ENCODE results near the gene C1RL.

Gene C1RL

DNA sequence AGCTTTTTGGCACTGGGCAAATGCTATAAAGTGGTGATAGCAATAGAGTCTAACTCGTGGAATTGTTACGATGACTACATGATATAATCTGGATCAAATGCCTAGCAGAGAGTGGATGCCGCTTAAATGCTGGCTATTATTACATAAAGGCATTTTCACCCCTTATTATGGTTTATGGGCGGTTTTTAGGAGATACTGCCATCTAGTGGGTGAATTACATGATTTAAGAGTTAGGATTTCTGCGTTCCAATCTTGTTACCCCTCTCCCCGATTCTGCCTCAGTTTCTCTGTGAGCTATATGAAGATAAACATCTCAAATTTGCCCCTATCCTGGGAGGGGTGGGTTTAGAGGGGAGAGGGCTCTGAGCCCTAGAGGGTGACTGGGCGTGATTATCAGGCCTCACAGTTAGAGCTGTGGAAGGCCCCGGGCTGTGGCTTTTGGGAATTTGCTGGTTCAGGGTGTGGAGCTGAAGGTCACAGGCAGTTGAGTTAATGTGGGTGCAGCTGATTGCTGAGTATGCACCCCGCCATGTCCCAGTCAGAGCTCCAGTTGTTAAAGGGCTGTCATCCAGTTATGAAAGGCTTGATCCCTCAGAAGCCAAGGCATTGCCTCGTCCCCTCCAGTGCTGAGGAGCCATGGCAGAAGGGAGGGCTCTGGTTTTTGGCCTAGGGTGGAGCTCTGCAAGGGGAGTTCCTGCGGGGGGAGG is 35.6 kb upstream of the C1RL start:
- no peak overlapping the region for H3K4me3 ChIP-seq (replicated peaks in 1 of 2; ENCODE audit: low read depth in 2 of 2, low read length in 2 of 2)
- peak; percentile 60 to 62 for DNase-seq (ENCODE audit: low read depth in 2 of 2)
- TF ChIP-seq, protein P1, sequence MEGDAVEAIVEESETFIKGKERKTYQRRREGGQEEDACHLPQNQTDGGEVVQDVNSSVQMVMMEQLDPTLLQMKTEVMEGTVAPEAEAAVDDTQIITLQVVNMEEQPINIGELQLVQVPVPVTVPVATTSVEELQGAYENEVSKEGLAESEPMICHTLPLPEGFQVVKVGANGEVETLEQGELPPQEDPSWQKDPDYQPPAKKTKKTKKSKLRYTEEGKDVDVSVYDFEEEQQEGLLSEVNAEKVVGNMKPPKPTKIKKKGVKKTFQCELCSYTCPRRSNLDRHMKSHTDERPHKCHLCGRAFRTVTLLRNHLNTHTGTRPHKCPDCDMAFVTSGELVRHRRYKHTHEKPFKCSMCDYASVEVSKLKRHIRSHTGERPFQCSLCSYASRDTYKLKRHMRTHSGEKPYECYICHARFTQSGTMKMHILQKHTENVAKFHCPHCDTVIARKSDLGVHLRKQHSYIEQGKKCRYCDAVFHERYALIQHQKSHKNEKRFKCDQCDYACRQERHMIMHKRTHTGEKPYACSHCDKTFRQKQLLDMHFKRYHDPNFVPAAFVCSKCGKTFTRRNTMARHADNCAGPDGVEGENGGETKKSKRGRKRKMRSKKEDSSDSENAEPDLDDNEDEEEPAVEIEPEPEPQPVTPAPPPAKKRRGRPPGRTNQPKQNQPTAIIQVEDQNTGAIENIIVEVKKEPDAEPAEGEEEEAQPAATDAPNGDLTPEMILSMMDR (IDR thresholded peaks at IDR 0.05; ENCODE audit: low read depth, low read length): peak; percentile 49

DNA sequence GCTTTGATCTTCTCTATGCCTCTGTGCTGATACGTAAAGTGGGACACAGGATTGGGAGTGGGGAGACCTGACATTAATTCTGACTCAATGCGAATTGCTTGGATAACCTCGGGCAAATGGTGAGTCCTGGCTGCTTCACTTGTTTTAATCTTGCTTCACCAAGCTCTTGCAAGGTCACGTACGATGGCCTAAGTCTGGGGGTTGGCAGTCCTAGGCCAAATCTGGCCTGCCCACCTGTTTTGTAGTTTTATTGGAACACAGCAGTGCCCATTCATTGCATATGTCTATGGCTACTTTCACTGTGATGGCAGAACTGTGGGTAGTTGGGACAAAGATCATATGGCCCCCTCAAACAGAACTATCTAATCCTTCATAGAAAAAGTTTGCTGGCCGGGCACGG is 34.5 kb upstream of the C1RL start:
- no peak overlapping the region for H3K4me3 ChIP-seq (replicated peaks in 1 of 2; ENCODE audit: low read depth in 2 of 2, low read length in 2 of 2)
- TF ChIP-seq, protein P1 (IDR thresholded peaks at IDR 0.05; ENCODE audit: low read depth, low read length): no peak

GRCh38 chr12:7142809-7143465 is 33.9 kb upstream of the C1RL start:
- no peak for DNase-seq (ENCODE audit: low read depth in 2 of 2)
- TF ChIP-seq, protein P1 (IDR thresholded peaks at IDR 0.05; ENCODE audit: low read depth, low read length): no peak
- H3K4me3 ChIP-seq (replicated peaks in 1 of 2; ENCODE audit: low read depth in 2 of 2, low read length in 2 of 2): no peak overlapping the region

More for the DNA sequence above, 34.5 kb upstream of the C1RL start:
- no peak for DNase-seq (ENCODE audit: low read depth in 2 of 2)

DNA sequence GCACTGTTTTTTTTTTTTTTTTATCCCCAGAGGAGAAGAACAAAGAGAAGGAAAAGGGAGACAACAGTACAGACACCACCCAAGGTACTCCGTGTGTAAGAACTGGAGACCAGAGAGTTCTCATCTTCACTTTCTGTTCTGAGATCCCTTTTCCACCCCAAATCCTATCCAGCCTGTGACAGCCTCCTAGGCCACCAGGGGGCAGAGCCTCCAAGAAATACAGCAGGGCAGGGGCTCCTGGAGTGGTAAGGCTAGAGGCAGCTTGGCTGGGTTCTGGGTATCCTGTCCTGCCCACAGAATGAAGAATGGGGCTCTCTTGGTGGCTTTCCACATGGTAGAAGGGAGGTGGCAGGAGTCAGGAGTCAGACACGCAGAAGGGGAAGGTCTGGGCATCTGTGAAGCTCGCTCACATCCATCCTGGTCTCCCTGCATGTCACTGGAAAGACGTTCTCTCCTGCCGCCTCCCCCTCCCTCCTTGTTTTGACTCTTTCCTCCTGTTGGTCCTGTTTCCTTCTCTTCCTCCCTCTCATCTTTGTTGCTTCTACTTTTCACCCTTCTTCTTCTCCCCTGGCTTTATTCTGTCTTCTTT is 33.1 kb upstream of the C1RL start:
- TF ChIP-seq, protein P1 (IDR thresholded peaks at IDR 0.05; ENCODE audit: low read depth, low read length): peak; percentile 88

DNA sequence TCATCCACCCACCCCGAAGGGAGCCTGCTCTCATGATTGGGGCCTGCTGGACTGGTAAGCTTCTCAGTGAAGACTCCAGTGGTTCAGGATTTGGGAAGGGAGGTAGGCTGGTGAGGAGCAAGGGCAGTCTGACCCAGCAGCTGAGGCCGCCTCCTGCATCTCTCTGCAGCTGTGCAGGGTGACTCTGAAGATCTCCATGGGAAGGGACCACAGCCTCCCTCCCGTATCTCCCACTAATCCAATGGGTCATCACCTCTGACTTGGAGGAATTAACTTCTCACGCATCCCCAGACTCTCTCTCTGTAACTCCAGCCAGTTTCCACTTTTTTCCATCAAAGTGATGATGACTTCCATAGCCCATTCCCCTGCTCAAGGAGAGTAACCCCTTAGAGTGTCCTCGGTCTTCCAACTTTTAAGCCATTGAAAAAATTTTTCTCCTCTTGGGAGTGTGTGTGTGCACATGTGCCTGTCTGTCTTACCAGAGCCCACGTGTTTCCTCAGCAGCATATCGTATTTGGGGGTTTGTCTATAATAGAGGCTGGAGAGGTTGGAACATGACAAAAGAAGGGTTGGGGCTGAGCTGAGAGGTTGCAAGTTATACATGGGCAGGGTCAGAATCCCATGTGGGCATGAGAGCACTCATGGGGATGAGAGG is 32.5 kb upstream of the C1RL start:
- TF ChIP-seq, protein P1 (IDR thresholded peaks at IDR 0.05; ENCODE audit: low read depth, low read length): no peak
- no peak overlapping the region for H3K4me3 ChIP-seq (replicated peaks in 1 of 2; ENCODE audit: low read depth in 2 of 2, low read length in 2 of 2)
- DNase-seq (ENCODE audit: low read depth in 2 of 2): no peak

More for the DNA sequence above, 33.1 kb upstream of the C1RL start:
- H3K4me3 ChIP-seq (replicated peaks in 1 of 2; ENCODE audit: low read depth in 2 of 2, low read length in 2 of 2): no peak overlapping the region
- peak; percentile 66 to 67 for DNase-seq (ENCODE audit: low read depth in 2 of 2)

GRCh38 chr12:7139200-7139599 is 30.2 kb upstream of the C1RL start:
- H3K4me3 ChIP-seq (replicated peaks in 1 of 2; ENCODE audit: low read depth in 2 of 2, low read length in 2 of 2): no peak overlapping the region
- no peak for DNase-seq (ENCODE audit: low read depth in 2 of 2)
- TF ChIP-seq, protein P1 (IDR thresholded peaks at IDR 0.05; ENCODE audit: low read depth, low read length): no peak

Measured in cardiac fibroblast (primary cell).